NCI-H1092 (cell line): ENCODE measurements around the gene NEU2.
"Not testable (repeated sequence)": the region's sequence is repeated elsewhere in the genome, so short reads cannot be mapped to it uniquely, and the experiment has no call there.

ENCODE experiments used
- DNase-seq: peaks from one replicate; lab custom pipeline; 2025; lab: John Stamatoyannopoulos, UW

NEU2 gene

DNA sequence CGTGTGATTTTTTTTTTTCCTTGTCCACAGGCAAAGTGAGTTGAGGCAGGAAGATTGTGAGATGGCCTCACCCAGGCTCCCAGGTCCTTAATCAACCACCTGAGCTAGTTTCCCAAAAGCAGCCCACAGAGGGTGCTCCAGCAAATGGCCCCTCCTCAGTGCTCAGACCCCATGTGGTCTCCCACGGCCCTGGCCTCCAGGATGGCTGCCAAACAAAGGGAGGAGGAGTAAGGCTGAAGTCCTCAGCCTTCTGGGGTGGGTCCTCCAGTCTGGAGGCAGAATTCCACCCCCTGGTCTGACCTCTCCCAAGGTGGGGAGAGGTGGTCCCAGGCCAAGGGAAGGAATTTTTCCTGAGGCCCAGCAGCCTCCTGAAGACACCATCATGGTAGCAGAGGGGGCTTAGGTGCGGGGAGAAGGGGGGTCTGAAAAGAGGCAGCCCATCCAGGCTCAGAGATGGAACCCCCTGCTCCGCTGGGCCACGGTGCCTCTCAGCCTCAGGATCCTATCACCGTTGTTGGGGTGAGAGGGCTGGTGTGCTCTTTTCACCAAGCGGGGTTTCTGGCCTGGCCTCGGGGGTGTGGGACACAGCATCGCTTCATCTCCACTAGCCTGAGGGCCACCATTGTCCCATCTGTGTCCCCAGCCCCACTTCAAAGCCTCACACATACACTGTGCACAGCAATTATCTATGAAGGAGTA, 21.8 kb upstream of the NEU2 start:
- DNase-seq = no peak

DNA sequence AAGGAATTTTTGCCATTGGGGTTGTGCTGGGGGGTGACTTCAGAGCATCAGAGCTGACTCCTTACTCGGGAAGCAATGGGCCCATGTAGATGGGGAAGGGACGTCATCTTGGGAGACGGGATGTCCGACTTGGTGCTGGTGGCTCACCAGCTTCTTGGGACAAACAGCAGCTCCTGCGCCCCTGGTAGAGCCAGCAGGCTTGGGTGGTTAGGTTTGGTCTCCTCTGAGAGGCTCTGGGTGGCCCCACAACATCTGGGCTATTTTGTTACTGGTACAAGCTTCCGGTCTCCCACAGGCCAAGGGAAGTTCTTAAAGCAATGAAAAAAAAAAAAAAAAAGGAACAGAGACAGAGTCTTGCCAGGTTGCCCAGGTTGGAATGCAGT, 21.2 kb upstream of the NEU2 start:
- DNase-seq = no peak

DNA sequence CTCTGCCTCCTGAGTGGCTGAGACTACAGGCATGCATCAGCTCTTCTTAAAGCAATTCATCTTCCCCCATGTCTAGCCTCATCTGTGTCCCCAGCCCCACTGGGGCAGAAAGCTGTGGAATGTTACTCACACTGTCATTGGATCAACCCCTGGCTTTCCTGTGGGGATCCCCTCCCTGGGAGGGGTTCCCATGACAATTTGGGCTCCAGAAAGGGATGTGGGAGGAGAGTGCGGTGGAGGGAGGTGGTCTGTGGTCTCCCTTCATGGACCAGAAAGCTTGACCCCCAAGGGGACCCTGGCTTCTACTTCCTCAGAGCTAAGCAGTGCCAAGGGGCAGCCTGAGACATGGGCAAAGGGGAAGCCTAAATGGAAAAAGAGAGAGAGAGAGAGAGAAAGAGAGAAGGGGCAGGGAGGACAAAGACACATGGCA, 20.8 kb upstream of the NEU2 start:
- no peak for DNase-seq

DNA sequence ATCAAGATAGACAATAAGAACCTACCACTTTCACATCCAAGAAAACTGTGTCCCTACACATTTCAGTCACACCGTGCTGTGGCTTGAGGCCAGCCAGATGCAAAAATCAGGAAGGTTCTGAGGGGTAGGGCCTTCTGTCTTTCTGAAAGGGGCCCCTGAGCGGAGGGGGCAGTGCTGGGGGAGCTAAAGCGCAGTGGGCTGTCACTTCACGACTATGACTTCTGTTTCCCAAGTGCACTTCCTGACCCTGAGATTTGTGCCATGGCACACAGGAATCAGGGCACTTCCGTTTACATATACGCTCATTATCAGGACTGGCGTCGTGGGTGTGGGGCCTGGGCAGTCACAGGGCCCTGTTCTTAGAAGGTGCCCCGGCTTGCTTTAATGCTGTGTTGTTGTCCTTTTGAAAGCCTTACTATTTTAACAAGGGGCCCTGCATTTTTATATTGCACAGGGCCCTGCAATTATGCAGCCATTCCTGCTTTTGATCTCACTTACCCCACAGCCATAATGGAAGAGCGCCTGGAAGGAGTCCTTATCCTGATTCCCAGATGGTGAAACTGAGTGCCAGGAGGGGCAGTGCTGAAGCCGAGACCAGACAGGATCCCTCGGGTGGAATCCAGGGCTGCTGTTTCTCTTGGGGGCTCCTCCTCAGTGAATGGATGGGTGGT, 20.0 kb upstream of the NEU2 start:
- no peak for DNase-seq

DNA sequence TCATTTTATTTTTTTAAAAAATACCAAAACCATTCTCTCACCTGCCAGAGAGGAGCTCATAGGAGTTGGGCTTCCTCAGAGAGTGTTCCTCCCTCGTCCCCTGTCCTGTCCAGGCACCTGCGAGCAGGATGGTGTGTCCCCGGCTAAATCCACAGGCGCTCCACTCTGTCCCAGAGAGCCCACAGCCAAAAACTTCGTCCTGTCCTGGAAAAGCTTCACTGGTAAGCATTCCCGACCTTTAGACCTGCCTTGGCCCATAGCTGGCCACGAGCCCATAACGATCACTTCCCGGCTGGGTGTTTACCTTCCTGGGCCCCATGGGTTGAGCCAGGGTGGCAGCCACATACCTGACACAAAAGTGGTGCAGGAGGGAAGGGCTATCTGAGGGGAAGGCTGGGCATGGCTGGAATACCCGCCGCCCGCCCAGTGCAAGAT, 19.4 kb upstream of the NEU2 start, which contains the start of gene NGEF:
NGEF (minus strand) TSS at position 230 of the 435 bp plus-strand sequence. CDS start 38,366 bp downstream, outside the sequence.
- no peak for DNase-seq

DNA sequence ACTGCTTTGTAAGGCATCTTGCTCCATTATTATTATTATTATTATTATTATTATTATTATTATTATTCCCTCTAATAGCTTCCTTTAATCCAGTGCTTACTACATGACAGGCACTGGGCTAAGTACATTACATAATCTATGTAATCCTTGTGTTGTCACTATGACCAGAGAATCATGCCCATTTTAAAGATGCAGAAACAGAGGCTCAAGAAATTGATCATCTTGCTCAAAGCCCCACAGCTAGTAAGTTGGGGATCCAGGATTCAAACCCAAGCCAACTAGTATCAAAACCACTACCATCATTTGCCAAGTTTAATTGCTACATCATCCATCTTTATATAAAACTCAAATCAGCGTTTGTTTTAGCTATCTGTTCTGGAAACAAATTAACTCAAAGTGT, 18.8 kb upstream of the NEU2 start:
- no peak for DNase-seq

DNA sequence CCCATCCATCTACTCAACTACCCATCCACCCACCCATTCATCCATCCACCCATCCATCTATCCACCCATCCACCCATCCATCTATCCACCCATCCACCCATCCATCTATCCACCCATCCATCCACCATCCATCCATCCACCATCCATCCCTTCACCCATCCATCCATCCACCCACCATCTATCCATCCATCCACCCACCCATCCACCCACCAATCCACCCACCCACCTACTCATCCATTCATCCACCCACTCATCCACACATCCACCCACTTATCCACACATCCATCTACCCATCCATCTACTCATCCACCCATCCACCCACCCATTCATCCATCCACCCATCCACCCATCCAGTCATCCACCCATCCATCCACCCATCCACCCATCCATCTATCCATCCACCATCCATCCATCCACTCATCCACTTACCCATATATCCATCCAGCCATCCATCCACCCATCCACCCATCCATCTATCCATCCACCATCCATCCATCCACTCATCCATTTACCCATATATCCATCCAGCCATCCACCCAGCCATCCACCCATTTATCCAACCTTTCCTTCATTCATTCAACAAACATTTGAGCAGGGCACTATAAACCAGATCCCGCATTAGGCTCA, 17.3 kb upstream of the NEU2 start:
- DNase-seq = no peak

DNA sequence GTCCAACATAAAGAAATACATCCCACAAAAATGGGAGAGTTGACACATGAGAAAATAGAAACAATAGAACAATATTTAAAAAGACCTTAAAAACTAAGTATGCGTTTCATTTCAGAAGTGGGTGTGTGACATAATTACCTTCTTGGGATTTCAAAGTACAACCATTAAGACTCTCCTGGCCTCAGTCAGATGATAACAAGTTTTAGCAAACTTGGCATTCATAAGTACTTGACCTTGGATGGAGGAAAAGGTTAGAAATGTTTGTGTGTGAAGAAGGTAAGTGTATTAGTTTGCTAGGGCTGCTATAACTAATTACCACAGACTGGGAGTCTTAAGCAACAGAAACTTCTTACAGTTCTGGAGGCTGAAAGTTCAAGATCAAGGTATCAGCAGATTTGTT, 14.5 kb upstream of the NEU2 start:
- no peak for DNase-seq

DNA sequence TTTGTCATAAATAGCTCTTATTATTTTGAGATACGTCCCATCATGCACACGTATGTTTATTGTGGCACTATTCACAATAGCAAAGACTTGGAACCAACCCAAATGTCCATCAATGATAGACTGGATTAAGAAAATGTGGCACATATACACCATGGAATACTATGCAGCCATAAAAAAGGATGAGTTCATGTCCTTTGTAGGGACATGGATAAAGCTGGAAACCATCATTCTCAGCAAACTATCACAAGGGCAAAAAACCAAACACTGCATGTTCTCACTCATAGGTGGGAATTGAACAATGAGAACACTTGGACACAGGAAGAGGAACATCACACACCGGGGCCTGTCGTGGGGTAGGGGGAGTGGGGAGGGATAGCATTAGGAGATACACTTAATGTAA, 12.9 kb upstream of the NEU2 start:
- not testable (repeated sequence) for DNase-seq

DNA sequence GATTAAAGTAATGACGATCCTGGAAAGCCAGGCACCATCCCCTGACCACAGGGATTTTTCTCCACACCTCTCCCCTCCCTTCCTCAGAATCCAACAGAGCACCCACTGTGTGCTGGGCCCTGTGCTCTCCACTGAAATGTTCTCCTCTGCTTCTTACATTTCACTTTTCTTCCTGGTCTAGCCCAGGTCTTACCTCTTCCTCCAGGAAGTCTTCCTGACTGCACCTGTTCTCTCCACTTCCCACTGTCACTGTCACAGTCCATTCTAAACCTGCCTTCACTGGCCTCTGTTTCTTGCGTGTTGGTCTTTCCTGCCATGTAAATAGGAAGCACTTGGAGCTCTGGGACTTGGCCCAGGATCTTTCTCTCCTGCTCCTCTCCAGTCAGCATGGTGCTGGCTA, 12.0 kb upstream of the NEU2 start:
- DNase-seq = no peak

DNA sequence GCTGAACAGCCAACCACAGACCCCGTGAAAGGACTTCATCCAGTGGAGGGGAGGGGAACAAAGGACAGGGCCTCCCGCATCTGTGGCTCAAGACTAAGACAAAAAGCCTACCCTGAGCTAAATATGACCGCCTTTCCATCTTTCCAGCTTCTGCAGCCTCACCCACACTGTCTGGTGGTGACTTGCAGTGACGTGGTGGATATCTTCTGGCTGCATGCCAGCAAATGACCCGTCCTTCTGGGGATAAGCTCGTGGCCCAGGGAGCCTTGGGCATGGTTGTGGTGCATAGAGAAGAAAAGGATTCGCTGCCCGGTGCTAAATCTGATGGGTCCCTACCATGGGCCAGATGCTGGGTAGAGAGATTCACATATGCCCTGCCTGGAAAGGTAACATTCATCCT, 10.7 kb upstream of the NEU2 start:
- DNase-seq = no peak

DNA sequence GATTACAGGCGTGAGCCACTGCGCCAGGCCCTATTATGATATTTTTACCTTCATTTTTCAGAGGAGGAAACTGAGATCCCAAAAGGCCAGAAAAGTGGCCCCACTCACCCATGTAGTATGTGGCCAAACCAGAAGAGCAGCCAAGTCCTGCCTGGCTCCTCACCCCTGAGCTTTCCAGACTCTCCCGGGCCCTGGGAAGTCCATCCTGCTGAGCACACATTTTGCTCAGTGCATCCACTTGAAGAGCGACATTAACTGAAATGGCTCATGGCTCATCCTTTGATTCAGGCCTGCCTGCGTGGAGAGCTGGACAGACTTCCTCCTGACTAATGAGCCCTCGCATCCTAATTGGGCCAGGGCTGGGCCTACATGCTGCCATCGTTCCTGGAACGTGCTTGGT, 9.9 kb upstream of the NEU2 start:
- DNase-seq = no peak

DNA sequence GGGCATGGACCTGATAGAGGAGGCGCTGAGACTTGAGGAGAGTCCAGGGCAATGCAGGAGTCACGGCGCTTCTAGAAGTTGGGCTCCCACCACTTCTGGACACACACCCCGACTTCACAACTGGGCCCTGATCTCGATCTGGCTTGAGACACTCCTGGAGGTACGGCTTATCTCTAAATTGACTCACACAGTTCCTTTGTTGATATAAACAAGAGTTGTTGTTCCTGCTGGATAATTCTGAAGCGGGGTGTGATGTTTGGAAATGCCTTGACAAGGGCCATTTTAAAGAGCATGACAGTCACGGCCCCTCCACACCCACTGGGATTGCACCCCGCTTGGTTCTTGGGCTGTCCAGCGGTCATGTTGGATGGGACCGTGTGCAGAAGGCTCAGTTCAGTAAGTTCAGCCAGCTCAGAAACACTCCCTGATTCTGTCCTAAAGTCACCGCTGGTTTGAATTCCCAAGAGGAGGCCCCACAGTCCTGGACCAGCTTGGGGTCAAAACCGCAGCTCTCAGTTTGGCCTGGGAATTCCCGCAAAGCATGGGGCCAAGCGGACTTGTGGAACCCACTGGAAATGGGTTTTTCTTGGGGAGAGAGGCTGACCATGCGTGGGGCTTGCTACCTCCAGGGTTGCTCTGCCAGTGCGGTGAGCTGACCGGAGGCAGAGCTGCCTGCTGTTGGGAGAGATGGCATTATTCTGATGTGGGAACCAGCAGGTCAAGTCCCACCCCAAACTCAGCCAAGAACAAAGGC, 9.3 kb upstream of the NEU2 start:
- DNase-seq = no peak

DNA sequence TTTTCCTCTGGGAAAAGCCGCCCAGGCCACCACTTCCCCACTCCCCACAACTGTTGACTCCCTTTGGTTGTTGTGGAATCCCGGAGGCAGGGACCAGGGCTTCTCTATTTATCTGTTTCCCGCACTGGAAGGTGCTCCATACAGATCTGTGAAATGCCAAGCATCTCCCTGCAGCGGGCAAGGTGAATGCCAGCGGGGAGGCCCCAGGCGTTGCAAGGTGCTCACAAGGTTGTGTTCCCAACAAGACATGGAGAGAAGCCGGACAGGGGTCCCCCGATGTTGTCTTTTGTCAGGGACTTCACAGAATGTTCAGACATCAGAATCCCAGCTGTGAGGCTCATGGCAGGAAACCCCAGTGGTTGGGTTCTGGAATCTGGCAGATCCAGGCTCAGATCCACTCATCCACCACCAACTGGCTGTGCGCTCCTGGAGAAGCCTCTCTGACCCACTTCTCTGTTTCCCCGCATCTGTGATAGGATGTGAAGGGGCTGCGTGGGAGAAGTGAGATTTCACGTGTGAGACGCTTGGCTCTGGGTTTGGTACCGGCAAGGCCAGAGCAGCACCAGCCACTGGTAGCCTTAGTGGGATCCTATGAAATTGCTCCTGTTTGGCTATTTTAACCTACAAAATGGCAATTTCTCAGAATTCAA, 8.6 kb upstream of the NEU2 start:
- no peak for DNase-seq

DNA sequence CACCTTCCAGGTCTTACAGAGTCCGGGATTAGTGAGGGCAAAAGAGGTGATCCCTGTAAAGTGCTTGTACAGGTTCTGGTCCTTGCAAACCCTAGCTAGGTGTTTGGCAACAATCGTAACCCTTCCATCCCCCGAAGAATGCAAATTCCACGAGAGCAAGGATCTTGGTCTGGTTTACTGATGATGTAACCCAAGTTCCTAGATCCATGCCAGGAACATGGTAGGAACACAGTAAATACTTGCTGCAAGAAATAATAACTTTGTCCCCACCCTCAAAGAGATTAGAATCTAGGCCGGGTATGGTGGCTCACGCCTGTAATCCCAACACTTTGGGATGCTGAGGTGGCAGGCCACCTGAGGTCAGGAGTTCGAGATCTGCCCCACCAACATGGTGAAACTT, 6.8 kb upstream of the NEU2 start:
- DNase-seq = no peak

DNA sequence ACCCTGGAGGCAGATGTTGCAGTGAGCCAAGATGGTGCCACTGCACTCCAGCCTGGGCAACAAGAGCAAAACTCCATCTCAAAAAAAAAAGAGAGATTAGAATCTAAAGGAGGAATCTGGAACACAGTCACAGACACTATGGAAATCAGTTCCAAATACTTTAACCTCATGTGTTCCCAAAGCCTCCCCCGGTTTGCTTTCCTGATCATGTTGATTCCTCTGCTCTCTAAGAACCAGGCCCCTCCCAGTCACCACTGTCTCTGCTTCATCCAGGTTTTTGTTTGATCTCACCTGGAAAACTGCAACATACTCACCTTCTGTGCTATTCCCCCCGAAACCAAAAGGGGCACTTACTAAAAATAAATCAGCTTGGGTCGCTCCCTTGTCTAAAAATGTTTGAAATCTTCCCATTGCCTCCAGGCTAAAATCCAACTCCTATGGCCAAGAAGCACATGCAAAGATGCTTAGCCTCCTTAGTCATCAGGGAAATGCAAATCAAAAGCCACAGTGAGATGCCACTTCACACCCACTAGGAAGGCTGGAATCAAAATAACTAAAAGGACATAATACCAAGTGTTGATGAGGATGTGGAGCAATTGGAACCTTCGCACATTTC, 6.2 kb upstream of the NEU2 start:
- no peak for DNase-seq

DNA sequence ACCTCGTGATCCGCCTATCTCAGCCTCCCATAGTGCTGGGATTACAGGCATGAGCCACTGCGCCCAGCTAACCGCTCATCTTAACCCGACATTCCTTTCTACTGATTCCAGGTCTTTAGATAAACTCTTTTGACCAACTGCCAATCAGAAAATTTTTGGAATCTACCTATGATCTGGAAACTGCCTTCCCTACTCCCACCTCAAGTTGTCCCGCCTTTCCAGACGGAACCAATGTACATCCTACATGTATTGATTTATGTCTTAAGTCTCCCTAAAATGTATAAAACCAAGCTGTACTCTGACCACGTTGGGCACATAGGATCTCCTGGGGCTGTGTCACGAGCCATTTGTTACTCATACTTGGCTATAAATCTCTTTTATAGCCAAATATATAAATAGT, 3.2 kb upstream of the NEU2 start:
- DNase-seq = no peak

DNA sequence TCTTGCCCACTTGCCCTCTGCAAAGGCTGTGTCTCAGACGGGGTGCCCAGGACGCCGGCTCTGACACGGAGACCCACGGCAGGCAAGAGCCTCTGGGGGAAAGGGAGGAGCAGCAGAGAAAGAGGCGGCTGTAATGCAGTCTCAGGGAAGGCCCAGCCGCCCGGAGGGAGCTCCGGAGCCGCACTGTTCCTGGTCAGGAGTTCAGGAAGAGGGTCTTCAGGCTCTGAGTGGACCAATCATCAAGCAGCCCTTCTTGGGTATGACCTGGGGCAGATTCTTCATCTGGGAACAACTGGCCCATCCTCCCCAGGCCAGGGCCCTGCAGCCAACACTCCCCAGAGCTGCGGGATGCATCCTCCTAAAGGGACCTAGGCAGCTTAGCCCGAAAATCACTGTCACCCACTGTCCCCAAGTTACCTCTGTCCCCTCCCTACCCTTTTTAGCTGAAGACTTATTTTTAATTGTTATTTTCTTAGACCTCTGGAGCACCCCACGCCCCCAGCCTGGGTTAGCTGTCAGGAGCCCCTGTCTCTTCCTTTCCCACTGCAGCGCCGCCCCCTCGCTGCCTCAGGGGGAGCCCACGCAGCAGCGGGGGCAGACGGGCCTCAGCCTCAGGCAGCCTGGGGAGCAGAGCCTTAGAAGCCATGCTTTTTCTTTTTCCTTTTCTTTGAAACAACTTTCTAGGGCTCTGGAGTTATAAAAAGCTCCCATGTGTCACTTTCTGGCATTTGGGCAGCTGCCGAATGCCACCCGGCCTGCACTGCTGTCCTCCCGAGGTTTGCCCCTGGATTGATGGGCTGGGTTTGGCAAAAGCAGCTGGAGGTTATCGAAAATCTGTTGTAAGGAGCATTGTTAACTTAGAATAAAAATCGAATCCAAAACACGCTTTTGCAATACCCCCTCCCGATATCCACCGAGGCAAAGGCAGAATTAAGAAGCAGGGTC, 644 bp upstream of the NEU2 start:
- no peak for DNase-seq

DNA sequence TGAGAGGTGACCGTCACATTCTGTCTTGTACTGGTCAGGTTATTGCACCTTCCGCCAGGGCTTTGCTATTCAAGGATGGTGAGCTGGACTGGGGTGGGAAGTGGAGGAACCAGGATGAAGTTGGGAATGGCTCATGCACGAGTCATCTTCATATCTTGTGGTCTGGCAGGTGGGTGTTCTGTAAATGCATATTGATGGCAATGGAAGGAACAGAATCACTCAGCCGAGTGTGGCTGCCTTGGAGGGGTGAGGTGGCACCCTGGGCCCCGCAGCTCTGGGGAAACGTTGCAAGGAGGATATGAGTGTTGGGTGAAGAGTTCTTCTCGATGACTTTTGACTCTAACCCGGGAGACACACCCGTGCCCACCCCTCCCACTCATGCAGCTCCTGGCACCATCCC, 1.2 kb downstream of the NEU2 start:
- DNase-seq = no peak

DNA sequence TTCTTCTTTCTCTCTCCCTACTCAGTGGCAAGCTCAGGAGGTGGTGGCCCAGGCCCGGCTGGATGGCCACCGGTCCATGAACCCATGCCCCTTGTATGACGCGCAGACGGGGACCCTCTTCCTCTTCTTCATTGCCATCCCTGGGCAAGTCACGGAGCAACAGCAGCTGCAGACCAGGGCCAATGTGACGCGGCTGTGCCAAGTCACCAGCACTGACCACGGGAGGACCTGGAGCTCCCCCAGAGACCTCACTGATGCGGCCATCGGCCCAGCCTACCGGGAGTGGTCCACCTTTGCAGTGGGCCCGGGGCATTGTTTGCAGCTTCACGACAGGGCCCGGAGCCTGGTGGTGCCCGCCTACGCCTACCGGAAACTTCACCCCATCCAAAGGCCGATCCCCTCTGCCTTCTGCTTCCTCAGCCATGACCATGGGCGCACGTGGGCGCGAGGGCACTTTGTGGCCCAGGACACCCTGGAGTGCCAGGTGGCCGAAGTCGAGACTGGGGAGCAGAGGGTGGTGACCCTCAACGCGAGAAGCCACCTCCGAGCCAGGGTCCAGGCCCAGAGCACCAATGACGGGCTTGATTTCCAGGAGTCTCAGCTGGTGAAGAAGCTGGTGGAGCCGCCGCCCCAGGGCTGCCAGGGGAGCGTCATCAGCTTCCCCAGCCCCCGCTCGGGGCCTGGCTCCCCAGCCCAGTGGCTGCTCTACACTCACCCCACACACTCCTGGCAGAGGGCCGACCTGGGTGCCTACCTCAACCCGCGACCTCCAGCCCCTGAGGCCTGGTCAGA, 1.8 kb downstream of the NEU2 start:
- no peak for DNase-seq
